HepG2 (cell line): ENCODE results near the gene COPZ1. TPM values are rescaled to one million over a fixed set of nuclear protein-coding genes. Genes with fewer than 3 reads are reported as not detected.

Experiments used
- ELF1 ChIP-seq: sonication (generic); formaldehyde crosslinking; IDR thresholded peaks from 2 replicates; pipeline ENCODE4 v1.4.0; 2020; ENCODE audit warnings: missing genetic modification reagents
- GLI4 ChIP-seq: sonication (generic); formaldehyde crosslinking; IDR thresholded peaks from 2 replicates; pipeline ENCODE4 v1.5.1; 2020; ENCODE audit warnings: missing genetic modification reagents, mild to moderate bottlenecking, moderate library complexity, borderline replicate concordance
- MAF1 ChIP-seq: sonication (generic); formaldehyde crosslinking; IDR thresholded peaks from 2 replicates; pipeline ENCODE4 v1.5.0; 2020; ENCODE audit warnings: missing genetic modification reagents, borderline replicate concordance
- MEF2D ChIP-seq: sonication (generic); formaldehyde crosslinking; IDR thresholded peaks from 2 replicates; pipeline ENCODE4 v1.5.1; 2020; ENCODE audit warnings: mild to moderate bottlenecking, missing genetic modification reagents
- RAD21 ChIP-seq: fragments of 450-650 bp; formaldehyde crosslinking; IDR thresholded peaks from 2 replicates; pipeline ENCODE4 v1.5.0; 2020; ENCODE audit warnings: mild to moderate bottlenecking
- TBX2 ChIP-seq: sonication (generic); formaldehyde crosslinking; IDR thresholded peaks from 2 replicates; pipeline ENCODE4 v1.5.0; 2020; ENCODE audit warnings: missing genetic modification reagents, mild to moderate bottlenecking, borderline replicate concordance
- ZFP90 ChIP-seq: sonication (generic); formaldehyde crosslinking; IDR thresholded peaks from 2 replicates; pipeline ENCODE4 v1.8.0; 2022; ENCODE audit warnings: missing genetic modification reagents, mild to moderate bottlenecking, inconsistent platforms, borderline replicate concordance
- ZNF225 ChIP-seq: sonication (generic); formaldehyde crosslinking; IDR thresholded peaks from 2 replicates; pipeline ENCODE4 v1.4.0; 2020; ENCODE audit warnings: mild to moderate bottlenecking, missing genetic modification reagents
- ZNF790 ChIP-seq: sonication (generic); formaldehyde crosslinking; IDR thresholded peaks from 2 replicates; pipeline ENCODE4 v1.8.0; 2022; ENCODE audit warnings: missing genetic modification reagents, mild to moderate bottlenecking, borderline replicate concordance
- ZNF83 ChIP-seq: sonication (generic); formaldehyde crosslinking; IDR thresholded peaks from 2 replicates; pipeline ENCODE4 v1.4.0; 2020; ENCODE audit warnings: missing genetic modification reagents, mild to moderate bottlenecking, borderline replicate concordance
- polyA plus RNA-seq, 8 experiments: library from polyadenylated mRNA; depleted of rRNA in 3 of 8; stranded (reverse) in 7 of 8; unstranded in 1 of 8; fragments of >200 nt; fragmentation: Illumina TruSeq in 4 of 8; extraction: Trizol in 4 of 8; gene quantifications; 2 replicates each; pipeline versions ENCODE4 v1.2.1 to v1.2.3, GENCODE V29; 2011 to 2016; ENCODE audit warnings: low read depth in 4 of 8, missing spikeins in 1 of 8, mixed read lengths in 1 of 8; ENCODE audit not compliant: insufficient read depth in 1 of 8
- total RNA-seq, 5 experiments: library from RNA; depleted of rRNA; stranded (reverse); fragments of >200 nt; fragmentation: Illumina TruSeq; extraction: Trizol; gene quantifications; 2 replicates each; pipeline ENCODE4 v1.2.3, GENCODE V29; 2016; ENCODE audit warnings: low read depth in 1 of 5
- TF ChIP-seq, protein P1 (sequence below): sonication (generic); formaldehyde crosslinking; IDR thresholded peaks from 2 replicates; pipeline ENCODE4 v1.4.0; 2020; ENCODE audit warnings: mild to moderate bottlenecking, missing genetic modification reagents
- TF ChIP-seq, protein P2 (sequence below): sonication (generic); formaldehyde crosslinking; IDR thresholded peaks from 2 replicates; pipeline ENCODE4 v1.9.0; 2021; ENCODE audit warnings: missing genetic modification reagents, mild to moderate bottlenecking, borderline replicate concordance
- TF ChIP-seq, protein P3 (sequence below): sonication (generic); formaldehyde crosslinking; IDR thresholded peaks from 2 replicates; pipeline ENCODE4 v1.4.0; 2020; ENCODE audit warnings: mild to moderate bottlenecking, low read depth, missing genetic modification reagents
- TF ChIP-seq, protein P4 (sequence below): sonication (generic); formaldehyde crosslinking; IDR thresholded peaks from 2 replicates; pipeline ENCODE4 v1.4.0; 2020; ENCODE audit warnings: missing genetic modification reagents
- TF ChIP-seq, protein P5 (sequence below): sonication (generic); formaldehyde crosslinking; IDR thresholded peaks from 2 replicates; pipeline ENCODE4 v1.4.0; 2020; ENCODE audit warnings: mild to moderate bottlenecking, missing genetic modification reagents, borderline replicate concordance
- TF ChIP-seq, protein P6 (sequence below): sonication (generic); formaldehyde crosslinking; conservative IDR thresholded peaks from 2 replicates; pipeline ENCODE4 v1.8.0; 2022; ENCODE audit warnings: mild to moderate bottlenecking, moderate library complexity, missing genetic modification reagents
- TF ChIP-seq, protein P7 (sequence below): sonication (generic); formaldehyde crosslinking; IDR thresholded peaks from 2 replicates; pipeline ENCODE4 v1.4.0; 2020; ENCODE audit warnings: missing genetic modification reagents, borderline replicate concordance

Gene COPZ1
- total and polyA plus RNA-seq, 2 of the 13 experiments (the other 11 are each of a cell fraction or from before 2014, with no cell fraction given) = 125 to 184 TPM

DNA sequence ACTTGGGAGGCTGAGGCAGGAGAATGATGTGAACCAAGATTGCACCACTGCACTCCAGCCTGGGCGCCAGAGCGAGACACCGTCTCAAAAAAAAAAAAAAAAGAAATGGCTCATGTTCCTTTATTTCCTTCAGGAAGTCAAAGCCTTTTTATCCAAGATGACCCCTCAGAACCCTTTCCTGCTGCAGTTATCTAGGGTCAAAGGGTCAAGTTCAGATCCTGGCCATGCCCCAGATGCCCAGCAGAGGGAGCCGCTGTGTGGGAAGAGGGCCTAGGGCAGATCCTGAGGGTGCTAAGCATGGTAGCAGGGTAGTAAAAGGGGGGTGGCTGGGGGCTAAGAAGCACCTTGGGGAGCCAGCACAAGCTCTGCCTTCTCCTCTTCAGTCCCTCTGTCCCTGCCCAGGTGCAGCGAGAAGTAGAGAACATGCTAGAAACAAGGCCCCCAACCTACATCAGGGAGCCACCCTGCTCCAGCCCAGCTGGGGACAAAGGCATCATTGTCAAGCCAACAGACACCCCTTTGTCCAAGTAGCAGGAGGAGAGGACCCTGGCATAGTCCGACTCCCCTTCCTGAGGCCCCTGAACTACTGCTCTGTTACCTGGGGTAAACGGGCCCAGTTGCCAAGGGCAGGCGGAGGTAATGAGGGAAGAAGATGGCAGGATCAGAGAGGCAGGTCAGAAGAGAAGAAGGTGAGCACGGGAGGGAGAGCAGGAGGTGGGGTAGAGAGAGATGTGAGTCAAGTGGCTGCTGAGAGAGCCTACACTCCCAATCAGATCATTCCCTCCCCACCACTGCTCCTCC, 30.6 kb upstream of the COPZ1 start (continued):
- TF ChIP-seq GLI4 (CRISPR knock-in tag) (peak; percentile 77; the same call in 1 of the 2 replicates), MEF2D (peak; percentile 64; the same call in 1 of the 2 replicates), MAF1 (CRISPR knock-in tag) (no peak), RAD21 (peak; percentile 84), ZFP90 (CRISPR knock-in tag) (no peak), ELF1 (CRISPR knock-in tag) (0 out of 2 replicates have a peak, but pooled peaks have one; percentile 41), ZNF225 (CRISPR knock-in tag) (no peak), ZNF790 (CRISPR knock-in tag) (no peak), ZNF83 (CRISPR knock-in tag) (no peak), TBX2 (CRISPR knock-in tag) (peak; percentile 37; the same call in 1 of the 2 replicates)
- TF ChIP-seq, protein P1, sequence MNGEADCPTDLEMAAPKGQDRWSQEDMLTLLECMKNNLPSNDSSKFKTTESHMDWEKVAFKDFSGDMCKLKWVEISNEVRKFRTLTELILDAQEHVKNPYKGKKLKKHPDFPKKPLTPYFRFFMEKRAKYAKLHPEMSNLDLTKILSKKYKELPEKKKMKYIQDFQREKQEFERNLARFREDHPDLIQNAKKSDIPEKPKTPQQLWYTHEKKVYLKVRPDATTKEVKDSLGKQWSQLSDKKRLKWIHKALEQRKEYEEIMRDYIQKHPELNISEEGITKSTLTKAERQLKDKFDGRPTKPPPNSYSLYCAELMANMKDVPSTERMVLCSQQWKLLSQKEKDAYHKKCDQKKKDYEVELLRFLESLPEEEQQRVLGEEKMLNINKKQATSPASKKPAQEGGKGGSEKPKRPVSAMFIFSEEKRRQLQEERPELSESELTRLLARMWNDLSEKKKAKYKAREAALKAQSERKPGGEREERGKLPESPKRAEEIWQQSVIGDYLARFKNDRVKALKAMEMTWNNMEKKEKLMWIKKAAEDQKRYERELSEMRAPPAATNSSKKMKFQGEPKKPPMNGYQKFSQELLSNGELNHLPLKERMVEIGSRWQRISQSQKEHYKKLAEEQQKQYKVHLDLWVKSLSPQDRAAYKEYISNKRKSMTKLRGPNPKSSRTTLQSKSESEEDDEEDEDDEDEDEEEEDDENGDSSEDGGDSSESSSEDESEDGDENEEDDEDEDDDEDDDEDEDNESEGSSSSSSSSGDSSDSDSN (CRISPR knock-in tag) = no peak
- TF ChIP-seq, protein P2, sequence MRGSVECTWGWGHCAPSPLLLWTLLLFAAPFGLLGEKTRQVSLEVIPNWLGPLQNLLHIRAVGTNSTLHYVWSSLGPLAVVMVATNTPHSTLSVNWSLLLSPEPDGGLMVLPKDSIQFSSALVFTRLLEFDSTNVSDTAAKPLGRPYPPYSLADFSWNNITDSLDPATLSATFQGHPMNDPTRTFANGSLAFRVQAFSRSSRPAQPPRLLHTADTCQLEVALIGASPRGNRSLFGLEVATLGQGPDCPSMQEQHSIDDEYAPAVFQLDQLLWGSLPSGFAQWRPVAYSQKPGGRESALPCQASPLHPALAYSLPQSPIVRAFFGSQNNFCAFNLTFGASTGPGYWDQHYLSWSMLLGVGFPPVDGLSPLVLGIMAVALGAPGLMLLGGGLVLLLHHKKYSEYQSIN (CRISPR knock-in tag) = no peak
- TF ChIP-seq, protein P3, sequence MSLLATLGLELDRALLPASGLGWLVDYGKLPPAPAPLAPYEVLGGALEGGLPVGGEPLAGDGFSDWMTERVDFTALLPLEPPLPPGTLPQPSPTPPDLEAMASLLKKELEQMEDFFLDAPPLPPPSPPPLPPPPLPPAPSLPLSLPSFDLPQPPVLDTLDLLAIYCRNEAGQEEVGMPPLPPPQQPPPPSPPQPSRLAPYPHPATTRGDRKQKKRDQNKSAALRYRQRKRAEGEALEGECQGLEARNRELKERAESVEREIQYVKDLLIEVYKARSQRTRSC (CRISPR knock-in tag) = no peak
- TF ChIP-seq, protein P4, sequence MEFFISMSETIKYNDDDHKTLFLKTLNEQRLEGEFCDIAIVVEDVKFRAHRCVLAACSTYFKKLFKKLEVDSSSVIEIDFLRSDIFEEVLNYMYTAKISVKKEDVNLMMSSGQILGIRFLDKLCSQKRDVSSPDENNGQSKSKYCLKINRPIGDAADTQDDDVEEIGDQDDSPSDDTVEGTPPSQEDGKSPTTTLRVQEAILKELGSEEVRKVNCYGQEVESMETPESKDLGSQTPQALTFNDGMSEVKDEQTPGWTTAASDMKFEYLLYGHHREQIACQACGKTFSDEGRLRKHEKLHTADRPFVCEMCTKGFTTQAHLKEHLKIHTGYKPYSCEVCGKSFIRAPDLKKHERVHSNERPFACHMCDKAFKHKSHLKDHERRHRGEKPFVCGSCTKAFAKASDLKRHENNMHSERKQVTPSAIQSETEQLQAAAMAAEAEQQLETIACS (CRISPR knock-in tag) = no peak
- TF ChIP-seq, protein P5, sequence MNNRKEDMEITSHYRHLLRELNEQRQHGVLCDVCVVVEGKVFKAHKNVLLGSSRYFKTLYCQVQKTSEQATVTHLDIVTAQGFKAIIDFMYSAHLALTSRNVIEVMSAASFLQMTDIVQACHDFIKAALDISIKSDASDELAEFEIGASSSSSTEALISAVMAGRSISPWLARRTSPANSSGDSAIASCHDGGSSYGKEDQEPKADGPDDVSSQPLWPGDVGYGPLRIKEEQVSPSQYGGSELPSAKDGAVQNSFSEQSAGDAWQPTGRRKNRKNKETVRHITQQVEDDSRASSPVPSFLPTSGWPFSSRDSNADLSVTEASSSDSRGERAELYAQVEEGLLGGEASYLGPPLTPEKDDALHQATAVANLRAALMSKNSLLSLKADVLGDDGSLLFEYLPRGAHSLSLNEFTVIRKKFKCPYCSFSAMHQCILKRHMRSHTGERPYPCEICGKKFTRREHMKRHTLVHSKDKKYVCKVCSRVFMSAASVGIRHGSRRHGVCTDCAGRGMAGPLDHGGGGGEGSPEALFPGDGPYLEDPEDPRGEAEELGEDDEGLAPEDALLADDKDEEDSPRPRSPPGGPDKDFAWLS (CRISPR knock-in tag) = no peak
- TF ChIP-seq, protein P6, sequence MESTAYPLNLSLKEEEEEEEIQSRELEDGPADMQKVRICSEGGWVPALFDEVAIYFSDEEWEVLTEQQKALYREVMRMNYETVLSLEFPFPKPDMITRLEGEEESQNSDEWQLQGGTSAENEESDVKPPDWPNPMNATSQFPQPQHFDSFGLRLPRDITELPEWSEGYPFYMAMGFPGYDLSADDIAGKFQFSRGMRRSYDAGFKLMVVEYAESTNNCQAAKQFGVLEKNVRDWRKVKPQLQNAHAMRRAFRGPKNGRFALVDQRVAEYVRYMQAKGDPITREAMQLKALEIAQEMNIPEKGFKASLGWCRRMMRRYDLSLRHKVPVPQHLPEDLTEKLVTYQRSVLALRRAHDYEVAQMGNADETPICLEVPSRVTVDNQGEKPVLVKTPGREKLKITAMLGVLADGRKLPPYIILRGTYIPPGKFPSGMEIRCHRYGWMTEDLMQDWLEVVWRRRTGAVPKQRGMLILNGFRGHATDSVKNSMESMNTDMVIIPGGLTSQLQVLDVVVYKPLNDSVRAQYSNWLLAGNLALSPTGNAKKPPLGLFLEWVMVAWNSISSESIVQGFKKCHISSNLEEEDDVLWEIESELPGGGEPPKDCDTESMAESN (CRISPR knock-in tag) = 0 out of 2 replicates have a peak, but pooled peaks have one; percentile 71
- TF ChIP-seq, protein P7, sequence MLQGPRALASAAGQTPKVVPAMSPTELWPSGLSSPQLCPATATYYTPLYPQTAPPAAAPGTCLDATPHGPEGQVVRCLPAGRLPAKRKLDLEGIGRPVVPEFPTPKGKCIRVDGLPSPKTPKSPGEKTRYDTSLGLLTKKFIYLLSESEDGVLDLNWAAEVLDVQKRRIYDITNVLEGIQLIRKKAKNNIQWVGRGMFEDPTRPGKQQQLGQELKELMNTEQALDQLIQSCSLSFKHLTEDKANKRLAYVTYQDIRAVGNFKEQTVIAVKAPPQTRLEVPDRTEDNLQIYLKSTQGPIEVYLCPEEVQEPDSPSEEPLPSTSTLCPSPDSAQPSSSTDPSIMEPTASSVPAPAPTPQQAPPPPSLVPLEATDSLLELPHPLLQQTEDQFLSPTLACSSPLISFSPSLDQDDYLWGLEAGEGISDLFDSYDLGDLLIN (CRISPR knock-in tag) = no peak
